GM12878 (cell line): ENCODE results near the gene SIRPD. TPM values are rescaled to one million over a fixed set of nuclear protein-coding genes. Genes with fewer than 3 reads are reported as not detected.

Source experiments
- ASH2L ChIP-seq: fragments of 300-600, 200-600 bp; sonication (generic); IDR thresholded peaks from 2 replicates; pipeline ENCODE4 v1.6.1; 2017; ENCODE audit warnings: low read depth, mild to moderate bottlenecking, borderline replicate concordance
- BACH1 ChIP-seq: fragments of 450-650 bp; IDR thresholded peaks from 2 replicates; pipeline ENCODE4 v1.6.1; 2017; ENCODE audit warnings: mild to moderate bottlenecking, borderline replicate concordance
- BMI1 ChIP-seq: fragments of 450-650 bp; IDR thresholded peaks from 2 replicates; pipeline ENCODE4 v1.6.1; 2016; ENCODE audit warnings: mild to moderate bottlenecking, moderate library complexity, borderline replicate concordance
- BRCA1 ChIP-seq: IDR thresholded peaks from 2 replicates; pipeline ENCODE4 v1.6.1; 2011; ENCODE audit warnings: low read depth, low read length, improper control_type of control experiment
- CREM ChIP-seq: IDR thresholded peaks from 2 replicates; pipeline ENCODE4 v1.6.1; 2014; ENCODE audit warnings: antibody characterized with exemption, low read depth
- E2F4 ChIP-seq: IDR thresholded peaks from 2 replicates; pipeline ENCODE4 v1.6.1; 2012; ENCODE audit warnings: low read depth, low read length, improper control_type of control experiment
- HDGF ChIP-seq: fragments of 450-650 bp; IDR thresholded peaks from 2 replicates; pipeline ENCODE4 v1.6.1; 2016; ENCODE audit warnings: antibody characterized with exemption
- JUND ChIP-seq: IDR thresholded peaks from 2 replicates; pipeline ENCODE4 v1.6.1; 2012; ENCODE audit warnings: low read depth, mild to moderate bottlenecking, low read length, improper control_type of control experiment, moderate library complexity
- LARP7 ChIP-seq: fragments of 450-650 bp; IDR thresholded peaks from 2 replicates; pipeline ENCODE4 v1.6.1; 2017; ENCODE audit warnings: mild to moderate bottlenecking
- MYB ChIP-seq: fragments of 150-350 bp; IDR thresholded peaks from 2 replicates; pipeline ENCODE4 v1.6.1; 2014; ENCODE audit warnings: mild to moderate bottlenecking, low read depth, low read length, borderline replicate concordance
- MYC ChIP-seq: IDR thresholded peaks from 2 replicates; pipeline ENCODE4 v1.6.1; 2011; ENCODE audit warnings: mild to moderate bottlenecking, low read length, moderate library complexity, inconsistent platforms; ENCODE audit not compliant: insufficient read depth, insufficient replicate concordance, insufficient read length, severe bottlenecking
- NBN ChIP-seq: fragments of 450-650 bp; IDR thresholded peaks from 2 replicates; pipeline ENCODE4 v1.6.1; 2016
- NRF1 ChIP-seq: conservative IDR thresholded peaks from 2 replicates; pipeline ENCODE4 v1.6.1; 2011; ENCODE audit warnings: mild to moderate bottlenecking, low read depth, low read length, improper control_type of control experiment
- PAX8 ChIP-seq: fragments of 450-650 bp; IDR thresholded peaks from 2 replicates; pipeline ENCODE4 v1.6.1; 2017; ENCODE audit warnings: mild to moderate bottlenecking, moderate library complexity
- PKNOX1 ChIP-seq: fragments of 450-650 bp; IDR thresholded peaks from 2 replicates; pipeline ENCODE4 v1.6.1; 2016; ENCODE audit warnings: mild to moderate bottlenecking
- PML ChIP-seq: IDR thresholded peaks from 2 replicates; pipeline ENCODE4 v1.6.1; 2012; ENCODE audit warnings: low read length, inconsistent platforms
- RUNX3 ChIP-seq: IDR thresholded peaks from 2 replicates; pipeline ENCODE4 v1.6.1; 2012; ENCODE audit warnings: low read length, inconsistent platforms
- SIN3A ChIP-seq: IDR thresholded peaks from 2 replicates; pipeline ENCODE4 v1.6.1; 2012; ENCODE audit warnings: low read depth, low read length, improper control_type of control experiment
- SMAD1 ChIP-seq: fragments of 450-650 bp; IDR thresholded peaks from 2 replicates; pipeline ENCODE4 v1.6.1; 2018; ENCODE audit warnings: mild to moderate bottlenecking, low read depth; ENCODE audit not compliant: partially characterized antibody
- SUPT20H ChIP-seq: IDR thresholded peaks from 2 replicates; pipeline ENCODE4 v1.6.1; 2011; ENCODE audit warnings: low read depth, mild to moderate bottlenecking, low read length, moderate library complexity, borderline replicate concordance; ENCODE audit not compliant: control insufficient read depth
- TAF1 ChIP-seq: IDR thresholded peaks from 2 replicates; pipeline ENCODE4 v1.6.1; 2011; ENCODE audit warnings: mild to moderate bottlenecking, low read depth, low read length, borderline replicate concordance
- TCF3 ChIP-seq: IDR thresholded peaks from 2 replicates; pipeline ENCODE4 v1.6.1; 2012; ENCODE audit warnings: low read depth, mild to moderate bottlenecking, low read length, borderline replicate concordance; ENCODE audit not compliant: insufficient read depth
- ZBTB11 ChIP-seq: fragments of 450-650 bp; formaldehyde crosslinking; IDR thresholded peaks from 2 replicates; pipeline ENCODE4 v1.5.0; 2022; ENCODE audit warnings: mild to moderate bottlenecking, missing genetic modification characterization
- ZNF24 ChIP-seq: fragments of 450-650 bp; IDR thresholded peaks from 2 replicates; pipeline ENCODE4 v1.6.1; 2017; ENCODE audit warnings: antibody characterized with exemption, mild to moderate bottlenecking
- ZNF274 ChIP-seq: IDR thresholded peaks from one replicate; pipeline ENCODE4 v1.8.0; 2011; ENCODE audit not compliant: insufficient read length, insufficient read depth
- ZSCAN29 ChIP-seq: fragments of 450-650 bp; IDR thresholded peaks from 2 replicates; pipeline ENCODE4 v1.6.1; 2017; ENCODE audit warnings: mild to moderate bottlenecking, moderate library complexity
- polyA plus RNA-seq, 11 experiments: library from polyadenylated mRNA; depleted of rRNA in 4 of 11; unstranded in 6 of 11; stranded (reverse) in 5 of 11; fragments of >200 nt; fragmentation: Nextera tagmentation in 4 of 11; fragmentation: Illumina TruSeq in 1 of 11; extraction: Ambion mirVana in 4 of 11; extraction: Trizol in 1 of 11; gene quantifications; 1 replicate in 1 of 11; 2 replicates in 10 of 11; pipeline versions ENCODE4 v1.2.1 to v1.2.3, GENCODE V29; 2011 to 2016; ENCODE audit warnings: inconsistent platforms in 2 of 11, missing spikeins in 2 of 11, low read depth in 1 of 11
- total RNA-seq, 4 experiments: library from RNA; depleted of rRNA in 3 of 4; stranded (reverse); fragments of >200 nt in 3 of 4; fragmentation: Illumina TruSeq in 1 of 4; extraction: Trizol in 1 of 4; gene quantifications; 2 replicates each; pipeline versions ENCODE4 v1.2.1 to v1.2.3, GENCODE V29; 2013 to 2021
- TF ChIP-seq, protein P1 (sequence below): fragments of 450-650 bp; IDR thresholded peaks from 2 replicates; pipeline ENCODE4 v1.6.1; 2017; ENCODE audit warnings: low read depth, mild to moderate bottlenecking, moderate library complexity

The SIRPD gene
- total and polyA plus RNA-seq, 10 of the 15 experiments (the other 5 are each of a cell fraction or from before 2014, with no cell fraction given), result 0.10 to 1.6 (median 0.88) TPM

GRCh38 chr20:1524004-1524403 is 33.5 kb downstream of the SIRPD start (continued):
- TF ChIP-seq SUPT20H, result no peak
- TF ChIP-seq SIN3A, result no peak
- no peak for TF ChIP-seq HDGF
- TF ChIP-seq NRF1, result no peak
- TF ChIP-seq ASH2L, result no peak
- no peak for TF ChIP-seq TCF3
- TF ChIP-seq BMI1, result no peak
- TF ChIP-seq ZSCAN29, result peak; percentile 68; the same call in 1 of the 2 replicates
- TF ChIP-seq LARP7, result no peak
- peak; percentile 83 for TF ChIP-seq RUNX3
- no peak for TF ChIP-seq E2F4
- TF ChIP-seq NBN, result no peak
- TF ChIP-seq CREM, result no peak
- TF ChIP-seq ZNF274, result no peak
- TF ChIP-seq SMAD1, result no peak
- TF ChIP-seq PKNOX1, result peak; percentile 46; the same call in 1 of the 2 replicates
- TF ChIP-seq JUND, result no peak
- no peak for TF ChIP-seq BACH1
- TF ChIP-seq MYC, result no peak
- no peak for TF ChIP-seq PAX8
- no peak for TF ChIP-seq ZNF24
- no peak for TF ChIP-seq TAF1
- TF ChIP-seq, protein P1, sequence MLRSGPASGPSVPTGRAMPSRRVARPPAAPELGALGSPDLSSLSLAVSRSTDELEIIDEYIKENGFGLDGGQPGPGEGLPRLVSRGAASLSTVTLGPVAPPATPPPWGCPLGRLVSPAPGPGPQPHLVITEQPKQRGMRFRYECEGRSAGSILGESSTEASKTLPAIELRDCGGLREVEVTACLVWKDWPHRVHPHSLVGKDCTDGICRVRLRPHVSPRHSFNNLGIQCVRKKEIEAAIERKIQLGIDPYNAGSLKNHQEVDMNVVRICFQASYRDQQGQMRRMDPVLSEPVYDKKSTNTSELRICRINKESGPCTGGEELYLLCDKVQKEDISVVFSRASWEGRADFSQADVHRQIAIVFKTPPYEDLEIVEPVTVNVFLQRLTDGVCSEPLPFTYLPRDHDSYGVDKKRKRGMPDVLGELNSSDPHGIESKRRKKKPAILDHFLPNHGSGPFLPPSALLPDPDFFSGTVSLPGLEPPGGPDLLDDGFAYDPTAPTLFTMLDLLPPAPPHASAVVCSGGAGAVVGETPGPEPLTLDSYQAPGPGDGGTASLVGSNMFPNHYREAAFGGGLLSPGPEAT, result peak; percentile 70
- no peak for TF ChIP-seq BRCA1
- peak; percentile 24; the same call in 1 of the 2 replicates for TF ChIP-seq MYB
- TF ChIP-seq ZBTB11 (CRISPR knock-in tag), result no peak
- no peak for TF ChIP-seq PML
